GM21367 (cell line): ENCODE data around the gene ATP2A1.
"Not testable (repeated sequence)": the region's sequence is repeated elsewhere in the genome, so short reads cannot be mapped to it uniquely, and the experiment has no call there.

Source experiments
- ATAC-seq: cut with Tn5 transposase; IDR thresholded peaks from one replicate; pipeline ENCODE4 v1.9.1; 2021; ENCODE audit not compliant: unreplicated experiment

Gene ATP2A1

GRCh38 chr16:28932339-28933141, 54.3 kb downstream of the ATP2A1 start:
- no peak for ATAC-seq

- no peak for ATAC-seq
Observed at GRCh38 chr16:28933171-28933570, 54.9 kb downstream of the ATP2A1 start.

GRCh38 chr16:28935346-28935745, 57.1 kb downstream of the ATP2A1 start:
- no peak for ATAC-seq

GRCh38 chr16:28935924-28936783, 57.9 kb downstream of the ATP2A1 start:
- peak; percentile 58 for ATAC-seq

GRCh38 chr16:28936784-28937155, 58.5 kb downstream of the ATP2A1 start:
- no peak for ATAC-seq

GRCh38 chr16:28937222-28937876, 59.1 kb downstream of the ATP2A1 start:
- ATAC-seq, result no peak

GRCh38 chr16:28938721-28939120, 60.4 kb downstream of the ATP2A1 start:
- no peak for ATAC-seq

GRCh38 chr16:28939825-28940224, 61.5 kb downstream of the ATP2A1 start:
- not testable (repeated sequence) for ATAC-seq

- ATAC-seq, result no peak
Observed at GRCh38 chr16:28943281-28943680, 65.0 kb downstream of the ATP2A1 start.

GRCh38 chr16:28946681-28947080, 68.4 kb downstream of the ATP2A1 start:
- ATAC-seq, result no peak

- ATAC-seq, result peak; percentile 87
Observed at GRCh38 chr16:28950648-28951409, 72.5 kb downstream of the ATP2A1 start, which contains the start of gene NFATC2IP. Gene NFATC2IP (plus strand): TSS chr16:28950937. CDS start chr16:28951012, 75 bp downstream.

GRCh38 chr16:28951410-28951943, 73.2 kb downstream of the ATP2A1 start:
- no peak for ATAC-seq
